Coronary artery (tissue), 2 donors: Measurements from ENCODE around the gene DOCK6.
"Not testable (repeated sequence)": the region's sequence is repeated elsewhere in the genome, so short reads cannot be mapped to it uniquely, and the experiment has no call there.

Experiments used
- DNase-seq: peaks from one replicate; pipeline ENCODE4 v3.0.0-alpha.2; 2017; ENCODE audit warnings: low spot score
- H3K27ac ChIP-seq, 2 donors: fragments of 200-600 bp; sonication (generic); one replicate each; pipeline ENCODE4 v1.5.1; 2016 to 2019
- H3K4me3 ChIP-seq: fragments of 200-600 bp; sonication (generic); 2 replicates; pipeline ENCODE4 v1.5.1; 2016; ENCODE audit warnings: mild to moderate bottlenecking, moderate library complexity
- CTCF ChIP-seq: fragments of 200-600 bp; sonication (generic); IDR thresholded peaks from one replicate; pipeline ENCODE4 v1.5.1; 2019; ENCODE audit warnings: antibody characterized with exemption

Gene DOCK6

GRCh38 chr19:11181488-11181887 lies 80.8 kb downstream of the DOCK6 start:
- TF ChIP-seq CTCF = no peak
- no peak overlapping the region for H3K4me3 ChIP-seq

GRCh38 chr19:11180975-11181374 lies 81.3 kb downstream of the DOCK6 start:
- DNase-seq = not testable (repeated sequence)
- Histone ChIP-seq H3K4me3 (peak overlapping the region; percentile 35), H3K27ac (peak overlapping the region; percentile 79 to 85)

More at GRCh38 chr19:11181488-11181887, 80.8 kb downstream of the DOCK6 start:
- H3K27ac ChIP-seq = peak overlapping the region; percentile 79 to 85
- DNase-seq = no peak

- no peak for DNase-seq
- TF ChIP-seq CTCF = no peak
- H3K27ac ChIP-seq = peak overlapping the region; percentile 79
- peak overlapping the region; percentile 35 for H3K4me3 ChIP-seq
Measured at GRCh38 chr19:11180346-11180745, 82.0 kb downstream of the DOCK6 start.

GRCh38 chr19:11179716-11180297 lies 82.5 kb downstream of the DOCK6 start:
- no peak for DNase-seq
- no peak for TF ChIP-seq CTCF
- peak overlapping the region; percentile 79 for H3K27ac ChIP-seq
- H3K4me3 ChIP-seq = peak overlapping the region; percentile 35

- DNase-seq, H3K4me3 ChIP-seq: not testable (repeated sequence)
- H3K27ac ChIP-seq = peak overlapping the region; percentile 79
Measured at GRCh38 chr19:11179145-11179465, 83.2 kb downstream of the DOCK6 start.

GRCh38 chr19:11177592-11177991 lies 84.7 kb downstream of the DOCK6 start:
- Histone ChIP-seq H3K4me3 (no peak overlapping the region), H3K27ac (peak overlapping the region in 1 of 2 donors; percentile 79)
- TF ChIP-seq CTCF = no peak

GRCh38 chr19:11176466-11177193 lies 85.7 kb downstream of the DOCK6 start:
- TF ChIP-seq CTCF = no peak
- DNase-seq = no peak

More at GRCh38 chr19:11177592-11177991, 84.7 kb downstream of the DOCK6 start:
- no peak for DNase-seq

GRCh38 chr19:11175920-11176319 lies 86.4 kb downstream of the DOCK6 start:
- peak overlapping the region in 1 of 2 donors; percentile 58 for H3K27ac ChIP-seq
- no peak for TF ChIP-seq CTCF
- DNase-seq = no peak

More at GRCh38 chr19:11176466-11177193, 85.7 kb downstream of the DOCK6 start:
- Histone ChIP-seq H3K27ac (no peak overlapping the region), H3K4me3 (no peak overlapping the region)

More at GRCh38 chr19:11175920-11176319, 86.4 kb downstream of the DOCK6 start:
- H3K4me3 ChIP-seq = no peak overlapping the region
